MM.1S (cell line): ENCODE measurements around the gene EGF.

Experiments
- DNase-seq: peaks from one replicate; pipeline ENCODE4 v3.0.0-alpha.2; 2015
- H2AFZ ChIP-seq: fragments of 300-600 bp; sonication (generic); 2 replicates; pipeline ENCODE4 v1.6.0; 2016; ENCODE audit warnings: antibody characterized with exemption, low read length
- H3F3A ChIP-seq: fragments of 300-600 bp; sonication (generic); 2 replicates; pipeline ENCODE4 v1.6.1; 2016; ENCODE audit warnings: mild to moderate bottlenecking, antibody characterized with exemption, low read length, moderate library complexity, mixed read lengths; ENCODE audit not compliant: insufficient read depth
- H3K27ac ChIP-seq: fragments of 300-600 bp; sonication (generic); 2 replicates; pipeline ENCODE4 v1.5.1; 2016; ENCODE audit warnings: mild to moderate bottlenecking, low read length
- H3K27me3 ChIP-seq: fragments of 300-600 bp; sonication (generic); replicated peaks from 2 replicates; pipeline ENCODE4 v1.6.0; 2016; ENCODE audit warnings: low read length; ENCODE audit not compliant: insufficient read depth
- H3K36me3 ChIP-seq: fragments of 300-600 bp; sonication (generic); replicated peaks from 2 replicates; pipeline ENCODE4 v1.6.1; 2016; ENCODE audit warnings: mild to moderate bottlenecking, low read length, mixed read lengths; ENCODE audit not compliant: insufficient read depth
- H3K4me1 ChIP-seq: fragments of 300-600 bp; sonication (generic); 2 replicates; pipeline ENCODE4 v1.6.1; 2016; ENCODE audit warnings: low read length, mixed read lengths
- H3K4me2 ChIP-seq: fragments of 300-600 bp; sonication (generic); 2 replicates; pipeline ENCODE4 v1.6.0; 2016; ENCODE audit warnings: low read depth, low read length
- H3K4me3 ChIP-seq: fragments of 300-600 bp; sonication (generic); 2 replicates; pipeline ENCODE4 v1.5.1; 2016; ENCODE audit warnings: low read length, mixed read lengths
- H3K79me2 ChIP-seq: fragments of 300-600 bp; sonication (generic); 2 replicates; pipeline ENCODE4 v1.6.1; 2016; ENCODE audit warnings: mixed run types, low read length, mixed read lengths
- H3K9ac ChIP-seq: fragments of 300-600 bp; sonication (generic); 2 replicates; pipeline ENCODE4 v1.6.1; 2016; ENCODE audit warnings: low read length, mixed read lengths
- H3K9me2 ChIP-seq: fragments of 300-600 bp; sonication (generic); replicated peaks from 2 replicates; pipeline ENCODE4 v1.6.1; 2016; ENCODE audit warnings: mild to moderate bottlenecking, low read length, mixed read lengths; ENCODE audit not compliant: insufficient read depth
- H3K9me3 ChIP-seq: fragments of 300-600 bp; sonication (generic); replicated peaks from 2 replicates; pipeline ENCODE4 v1.6.1; 2016; ENCODE audit warnings: mild to moderate bottlenecking, low read length, mixed read lengths; ENCODE audit not compliant: insufficient read depth
- H4K20me1 ChIP-seq: fragments of 300-600 bp; sonication (generic); 2 replicates; pipeline ENCODE4 v1.6.1; 2016; ENCODE audit warnings: mild to moderate bottlenecking, low read length, moderate library complexity, mixed read lengths; ENCODE audit not compliant: insufficient read depth
- EZH2 ChIP-seq: fragments of 300-600 bp; sonication (generic); optimal IDR thresholded peaks from 2 replicates; pipeline ENCODE3; 2017; ENCODE audit warnings: low read depth, mild to moderate bottlenecking, antibody characterized with exemption, low read length, mixed read lengths
- EZH2phosphoT487 ChIP-seq: fragments of 300-600 bp; sonication (generic); IDR thresholded peaks from 2 replicates; pipeline ENCODE4 v1.6.1; 2018; ENCODE audit warnings: antibody characterized with exemption, low read length
- TF ChIP-seq, protein P1 (sequence below): fragments of 300-600 bp; sonication (generic); IDR thresholded peaks from 2 replicates; pipeline ENCODE4 v1.5.1; 2016; ENCODE audit warnings: antibody characterized with exemption, low read length, mixed read lengths

The EGF gene

GRCh38 chr4:110059556-110060191 is 147.0 kb downstream of the EGF start:
- Histone ChIP-seq H3K79me2 (no peaks in the 10 kb centered on the region), H3K36me3 (no peaks in the 10 kb centered on the region), H3K4me2 (peak overlapping the region; percentile 66), H3K4me3 (peak overlapping the region; percentile 3; the same call in 1 of the 2 replicates), H3F3A (peaks cover 32% of the 10 kb centered on the region), H3K4me1 (peaks cover 48% of the 10 kb centered on the region), H3K9ac (no peak overlapping the region), H3K9me2 (no peaks in the 10 kb centered on the region), H2AFZ (0 out of 2 replicates have a peak overlapping the region, but pooled peaks have one; percentile 0), H3K27ac (peak overlapping the region; percentile 47; the same call in 1 of the 2 replicates), H3K9me3 (no peaks in the 10 kb centered on the region), H4K20me1 (no peaks in the 10 kb centered on the region), H3K27me3 (no peaks in the 10 kb centered on the region)
- DNase-seq = peak; percentile 83
- TF ChIP-seq, protein P1, sequence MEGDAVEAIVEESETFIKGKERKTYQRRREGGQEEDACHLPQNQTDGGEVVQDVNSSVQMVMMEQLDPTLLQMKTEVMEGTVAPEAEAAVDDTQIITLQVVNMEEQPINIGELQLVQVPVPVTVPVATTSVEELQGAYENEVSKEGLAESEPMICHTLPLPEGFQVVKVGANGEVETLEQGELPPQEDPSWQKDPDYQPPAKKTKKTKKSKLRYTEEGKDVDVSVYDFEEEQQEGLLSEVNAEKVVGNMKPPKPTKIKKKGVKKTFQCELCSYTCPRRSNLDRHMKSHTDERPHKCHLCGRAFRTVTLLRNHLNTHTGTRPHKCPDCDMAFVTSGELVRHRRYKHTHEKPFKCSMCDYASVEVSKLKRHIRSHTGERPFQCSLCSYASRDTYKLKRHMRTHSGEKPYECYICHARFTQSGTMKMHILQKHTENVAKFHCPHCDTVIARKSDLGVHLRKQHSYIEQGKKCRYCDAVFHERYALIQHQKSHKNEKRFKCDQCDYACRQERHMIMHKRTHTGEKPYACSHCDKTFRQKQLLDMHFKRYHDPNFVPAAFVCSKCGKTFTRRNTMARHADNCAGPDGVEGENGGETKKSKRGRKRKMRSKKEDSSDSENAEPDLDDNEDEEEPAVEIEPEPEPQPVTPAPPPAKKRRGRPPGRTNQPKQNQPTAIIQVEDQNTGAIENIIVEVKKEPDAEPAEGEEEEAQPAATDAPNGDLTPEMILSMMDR = no peak
- TF ChIP-seq EZH2 (no peak), EZH2phosphoT487 (no peak)

- Histone ChIP-seq H3K27ac (no peak overlapping the region), H3K36me3 (no peaks in the 10 kb centered on the region), H4K20me1 (no peaks in the 10 kb centered on the region), H3K9me2 (no peaks in the 10 kb centered on the region), H3F3A (peaks cover 21% of the 10 kb centered on the region), H2AFZ (no peak overlapping the region), H3K79me2 (no peaks in the 10 kb centered on the region), H3K9ac (no peak overlapping the region), H3K4me3 (no peak overlapping the region), H3K9me3 (no peaks in the 10 kb centered on the region), H3K27me3 (no peaks in the 10 kb centered on the region), H3K4me1 (peaks cover 38% of the 10 kb centered on the region), H3K4me2 (no peak overlapping the region)
- TF ChIP-seq, protein P1 = no peak
- no peak for TF ChIP-seq EZH2phosphoT487
- TF ChIP-seq EZH2 = no peak
- no peak for DNase-seq
These were observed 148.4 kb downstream of the EGF start for GRCh38 chr4:110061076-110061475.
